Skin of body (tissue), 1 donor: ENCODE results near the gene RIC3. TPM values are rescaled to one million over a fixed set of nuclear protein-coding genes. Genes with fewer than 3 reads are reported as not detected.

Experiments used
- total RNA-seq: library from RNA; depleted of rRNA; stranded (reverse); fragments of >200 nt; gene quantifications from one replicate; pipeline ENCODE4 v1.2.3, GENCODE V29; 2014

The RIC3 gene
- total RNA-seq, 1 donor from 2014 or later, result 9.5 TPM

Other genes with a start within 250 kb of the RIC3 start
- not detected for gene OR10A6, start 237.8 kb downstream of the RIC3 start, total RNA-seq
- gene OR10A3, start 227.3 kb downstream of the RIC3 start, total RNA-seq, result not detected
- 5.0 TPM for gene NLRP10, start 203.6 kb downstream of the RIC3 start, total RNA-seq
- gene EIF3F, start 181.7 kb downstream of the RIC3 start, total RNA-seq, result 122 TPM
- 20.2 TPM for gene TUB, start 87.8 kb downstream of the RIC3 start, total RNA-seq
- 3.6 TPM for gene LMO1, start 94.9 kb upstream of the RIC3 start, total RNA-seq